HCT116 (cell line): Measurements from ENCODE around the gene GOLGA6A.
"Not testable (repeated sequence)": the region's sequence is repeated elsewhere in the genome, so short reads cannot be mapped to it uniquely, and the experiment has no call there.

Experiments used
- CEBPB ChIP-seq: IDR thresholded peaks from 2 replicates; pipeline ENCODE4 v1.6.1; 2012; ENCODE audit warnings: low read depth
- POLR2A ChIP-seq: IDR thresholded peaks from 2 replicates; pipeline ENCODE4 v1.7.0; 2011; ENCODE audit warnings: borderline replicate concordance; ENCODE audit not compliant: insufficient read depth, insufficient read length; ENCODE audit errors: extremely low read depth
- POLR2AphosphoS5 ChIP-seq: IDR thresholded peaks from 2 replicates; pipeline ENCODE4 v1.6.1; 2011; ENCODE audit warnings: mild to moderate bottlenecking, low read depth, low read length, moderate library complexity
- RAD21 ChIP-seq: IDR thresholded peaks from 2 replicates; pipeline ENCODE4 v1.6.1; 2012; ENCODE audit warnings: low read depth, mild to moderate bottlenecking
- SP1 ChIP-seq: IDR thresholded peaks from 2 replicates; pipeline ENCODE4 v1.6.1; 2012; ENCODE audit warnings: low read depth
- YY1 ChIP-seq: IDR thresholded peaks from 2 replicates; pipeline ENCODE4 v1.6.1; 2011; ENCODE audit warnings: low read length, low read depth, moderate library complexity, mild to moderate bottlenecking; ENCODE audit not compliant: insufficient replicate concordance; ENCODE audit errors: extremely low read depth
- TF ChIP-seq, protein P1 (sequence below), 3 experiments: fragments of 200-600 bp in 1 of 3; sonication (generic) in 1 of 3; IDR thresholded peaks in 2 of 3; conservative IDR thresholded peaks in 1 of 3; 2 replicates each; pipeline ENCODE4 v1.5.1; 2012 to 2017; ENCODE audit warnings: low read depth in 2 of 3, low read length in 2 of 3, antibody characterized with exemption in 1 of 3, borderline replicate concordance in 1 of 3, control low read depth in 1 of 3, mild to moderate bottlenecking in 1 of 3, mixed read lengths in 1 of 3, mixed run types in 1 of 3, moderate library complexity in 1 of 3; ENCODE audit not compliant: insufficient read depth in 1 of 3
- TF ChIP-seq, protein P2 (sequence below): IDR thresholded peaks from 2 replicates; pipeline ENCODE4 v1.6.1; 2012; ENCODE audit warnings: low read depth

DNA sequence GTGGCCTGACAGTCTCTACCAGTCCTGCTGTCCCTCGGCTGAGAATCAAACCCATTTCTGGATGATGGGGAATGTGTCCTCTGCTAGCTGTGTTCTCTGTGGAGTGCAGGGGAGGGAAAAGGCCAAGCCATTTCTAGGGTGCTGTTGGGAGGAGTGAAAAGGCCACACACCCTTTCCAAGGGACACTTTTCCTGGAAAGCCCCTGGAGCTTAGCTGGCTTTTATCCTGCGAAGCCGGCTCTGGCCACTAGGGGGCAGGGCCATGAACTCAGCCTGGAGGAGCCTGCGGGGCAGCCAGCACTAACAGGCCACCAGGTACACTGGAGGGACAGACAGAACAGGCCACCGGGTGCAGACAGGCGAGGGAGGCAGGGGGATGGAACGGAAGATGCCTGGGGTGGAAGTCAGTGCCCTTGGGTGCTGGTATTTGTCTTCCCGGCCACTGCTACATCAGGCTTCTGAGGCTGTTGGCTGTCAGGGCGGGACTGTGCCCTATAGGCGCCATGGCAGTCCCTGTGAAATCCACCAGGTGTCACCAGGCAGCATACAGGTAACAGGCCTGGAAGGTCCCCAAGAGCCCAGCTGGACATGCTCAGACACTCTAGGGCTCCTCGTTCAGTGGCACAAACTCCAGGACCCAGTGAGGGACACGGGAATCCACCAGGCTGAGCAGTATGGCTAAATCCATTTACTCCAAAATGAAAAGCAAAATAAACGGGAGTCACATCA is 16.5 kb downstream of the GOLGA6A start:
- not testable (repeated sequence) for TF ChIP-seq SP1, POLR2A, YY1, POLR2AphosphoS5, CEBPB
- TF ChIP-seq, protein P1, sequence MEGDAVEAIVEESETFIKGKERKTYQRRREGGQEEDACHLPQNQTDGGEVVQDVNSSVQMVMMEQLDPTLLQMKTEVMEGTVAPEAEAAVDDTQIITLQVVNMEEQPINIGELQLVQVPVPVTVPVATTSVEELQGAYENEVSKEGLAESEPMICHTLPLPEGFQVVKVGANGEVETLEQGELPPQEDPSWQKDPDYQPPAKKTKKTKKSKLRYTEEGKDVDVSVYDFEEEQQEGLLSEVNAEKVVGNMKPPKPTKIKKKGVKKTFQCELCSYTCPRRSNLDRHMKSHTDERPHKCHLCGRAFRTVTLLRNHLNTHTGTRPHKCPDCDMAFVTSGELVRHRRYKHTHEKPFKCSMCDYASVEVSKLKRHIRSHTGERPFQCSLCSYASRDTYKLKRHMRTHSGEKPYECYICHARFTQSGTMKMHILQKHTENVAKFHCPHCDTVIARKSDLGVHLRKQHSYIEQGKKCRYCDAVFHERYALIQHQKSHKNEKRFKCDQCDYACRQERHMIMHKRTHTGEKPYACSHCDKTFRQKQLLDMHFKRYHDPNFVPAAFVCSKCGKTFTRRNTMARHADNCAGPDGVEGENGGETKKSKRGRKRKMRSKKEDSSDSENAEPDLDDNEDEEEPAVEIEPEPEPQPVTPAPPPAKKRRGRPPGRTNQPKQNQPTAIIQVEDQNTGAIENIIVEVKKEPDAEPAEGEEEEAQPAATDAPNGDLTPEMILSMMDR (IDR thresholded peaks at IDR 0.05 in 2 of 3, conservative IDR thresholded peaks at IDR 0.05 in 1 of 3; ENCODE audit: borderline replicate concordance in 1 of 3, insufficient read depth in 1 of 3, low read depth in 2 of 3, low read length in 2 of 3) = peak; percentile 26 to 75 (median 36); a peak in 5 of 6 replicates
- peak; percentile 31; the same call in 1 of the 2 replicates for TF ChIP-seq RAD21
- TF ChIP-seq, protein P2, sequence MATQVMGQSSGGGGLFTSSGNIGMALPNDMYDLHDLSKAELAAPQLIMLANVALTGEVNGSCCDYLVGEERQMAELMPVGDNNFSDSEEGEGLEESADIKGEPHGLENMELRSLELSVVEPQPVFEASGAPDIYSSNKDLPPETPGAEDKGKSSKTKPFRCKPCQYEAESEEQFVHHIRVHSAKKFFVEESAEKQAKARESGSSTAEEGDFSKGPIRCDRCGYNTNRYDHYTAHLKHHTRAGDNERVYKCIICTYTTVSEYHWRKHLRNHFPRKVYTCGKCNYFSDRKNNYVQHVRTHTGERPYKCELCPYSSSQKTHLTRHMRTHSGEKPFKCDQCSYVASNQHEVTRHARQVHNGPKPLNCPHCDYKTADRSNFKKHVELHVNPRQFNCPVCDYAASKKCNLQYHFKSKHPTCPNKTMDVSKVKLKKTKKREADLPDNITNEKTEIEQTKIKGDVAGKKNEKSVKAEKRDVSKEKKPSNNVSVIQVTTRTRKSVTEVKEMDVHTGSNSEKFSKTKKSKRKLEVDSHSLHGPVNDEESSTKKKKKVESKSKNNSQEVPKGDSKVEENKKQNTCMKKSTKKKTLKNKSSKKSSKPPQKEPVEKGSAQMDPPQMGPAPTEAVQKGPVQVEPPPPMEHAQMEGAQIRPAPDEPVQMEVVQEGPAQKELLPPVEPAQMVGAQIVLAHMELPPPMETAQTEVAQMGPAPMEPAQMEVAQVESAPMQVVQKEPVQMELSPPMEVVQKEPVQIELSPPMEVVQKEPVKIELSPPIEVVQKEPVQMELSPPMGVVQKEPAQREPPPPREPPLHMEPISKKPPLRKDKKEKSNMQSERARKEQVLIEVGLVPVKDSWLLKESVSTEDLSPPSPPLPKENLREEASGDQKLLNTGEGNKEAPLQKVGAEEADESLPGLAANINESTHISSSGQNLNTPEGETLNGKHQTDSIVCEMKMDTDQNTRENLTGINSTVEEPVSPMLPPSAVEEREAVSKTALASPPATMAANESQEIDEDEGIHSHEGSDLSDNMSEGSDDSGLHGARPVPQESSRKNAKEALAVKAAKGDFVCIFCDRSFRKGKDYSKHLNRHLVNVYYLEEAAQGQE = not testable (repeated sequence)
